Measurements from ENCODE around the gene CADM1. TPM values are rescaled to one million over a fixed set of nuclear protein-coding genes. Genes with fewer than 3 reads are reported as not detected.

The CADM1 gene
- polyA plus RNA-seq, 1 donor (not counting 4 experiments of a cell fraction or from before 2014, with no cell fraction given) = 9.5 TPM

GRCh38 chr11:115384236-115384635 is 120.0 kb downstream of the CADM1 start:
- no peak overlapping the region for H3K4me2 ChIP-seq (ENCODE audit: control insufficient read depth, extremely low read depth, insufficient read depth, low read depth, low read length)
- H3K4me1 ChIP-seq (ENCODE audit: control insufficient read depth, extremely low read depth, insufficient read depth, low read length) = no peaks in the 10 kb centered on the region
- no peak overlapping the region for H2AFZ ChIP-seq (ENCODE audit: control insufficient read depth, low read length)
- FAIRE-seq = no peak
- dilution Hi-C loops (cut with MboI; ENCODE audit: extremely low pct_ligation_motif_present, low sequenced_read_pairs) = no loop called here
- no peaks in the 10 kb centered on the region for H3K27me3 ChIP-seq (ENCODE audit: control insufficient read depth, extremely low read depth, insufficient read depth, low read length)
- TF ChIP-seq CTCF (optimal IDR thresholded peaks at IDR 0.05 in 1 of 3, IDR thresholded peaks at IDR 0.05 in 1 of 3, conservative IDR thresholded peaks at IDR 0.05 in 1 of 3; ENCODE audit: extremely low read depth in 1 of 3, insufficient read depth in 2 of 3, low read length in 3 of 3) (no peak), EZH2 (IDR thresholded peaks at IDR 0.05; ENCODE audit: low read length) (no peak)
- no peaks in the 10 kb centered on the region for H4K20me1 ChIP-seq (ENCODE audit: control insufficient read depth, extremely low read depth, insufficient read depth, low read length)
- no peak overlapping the region for H3K9ac ChIP-seq (ENCODE audit: control insufficient read depth, extremely low read depth, insufficient read depth, low read length)
- H3K27ac ChIP-seq (ENCODE audit: control insufficient read depth, insufficient read depth, low read length) = no peak overlapping the region
- no peaks in the 10 kb centered on the region for H3K79me2 ChIP-seq (ENCODE audit: control insufficient read depth, insufficient read depth, low read length)
- no peak overlapping the region for H3K4me3 ChIP-seq (ENCODE audit: control insufficient read depth in 2 of 3, extremely low read depth in 1 of 3, insufficient read depth in 2 of 3, low read depth in 1 of 3, low read length in 3 of 3)
- H3K9me3 ChIP-seq (ENCODE audit: control insufficient read depth, low read depth, low read length) = no peaks in the 10 kb centered on the region
- DNase-seq (ENCODE audit: low read depth, low spot score) = no peak
- no peaks in the 10 kb centered on the region for H3K36me3 ChIP-seq (ENCODE audit: control insufficient read depth in 2 of 2, extremely low read depth in 1 of 2, insufficient read depth in 2 of 2, low read length in 2 of 2)
- no peaks in the 10 kb centered on the region for H3K9me1 ChIP-seq (ENCODE audit: control insufficient read depth, extremely low read depth, insufficient read depth, low read length)

- Histone ChIP-seq H3K36me3 (ENCODE audit: control insufficient read depth in 2 of 2, extremely low read depth in 1 of 2, insufficient read depth in 2 of 2, low read length in 2 of 2) (no peaks in the 10 kb centered on the region), H3K4me3 (ENCODE audit: control insufficient read depth in 2 of 3, extremely low read depth in 1 of 3, insufficient read depth in 2 of 3, low read depth in 1 of 3, low read length in 3 of 3) (no peak overlapping the region), H3K4me2 (ENCODE audit: control insufficient read depth, extremely low read depth, insufficient read depth, low read depth, low read length) (no peak overlapping the region), H3K79me2 (ENCODE audit: control insufficient read depth, insufficient read depth, low read length) (no peaks in the 10 kb centered on the region), H3K9ac (ENCODE audit: control insufficient read depth, extremely low read depth, insufficient read depth, low read length) (no peak overlapping the region), H3K27ac (ENCODE audit: control insufficient read depth, insufficient read depth, low read length) (no peak overlapping the region), H3K9me1 (ENCODE audit: control insufficient read depth, extremely low read depth, insufficient read depth, low read length) (no peaks in the 10 kb centered on the region), H4K20me1 (ENCODE audit: control insufficient read depth, extremely low read depth, insufficient read depth, low read length) (no peaks in the 10 kb centered on the region), H3K4me1 (ENCODE audit: control insufficient read depth, extremely low read depth, insufficient read depth, low read length) (no peaks in the 10 kb centered on the region), H2AFZ (ENCODE audit: control insufficient read depth, low read length) (no peak overlapping the region), H3K9me3 (ENCODE audit: control insufficient read depth, low read depth, low read length) (no peaks in the 10 kb centered on the region), H3K27me3 (ENCODE audit: control insufficient read depth, extremely low read depth, insufficient read depth, low read length) (no peaks in the 10 kb centered on the region)
- DNase-seq (ENCODE audit: low read depth, low spot score) (no peak), FAIRE-seq (no peak)
- dilution Hi-C loops (cut with MboI; ENCODE audit: extremely low pct_ligation_motif_present, low sequenced_read_pairs) = no loop called here
- TF ChIP-seq CTCF (optimal IDR thresholded peaks at IDR 0.05 in 1 of 3, IDR thresholded peaks at IDR 0.05 in 1 of 3, conservative IDR thresholded peaks at IDR 0.05 in 1 of 3; ENCODE audit: extremely low read depth in 1 of 3, insufficient read depth in 2 of 3, low read length in 3 of 3) (no peak), EZH2 (IDR thresholded peaks at IDR 0.05; ENCODE audit: low read length) (no peak)
Measured at GRCh38 chr11:115383431-115383830, 120.8 kb downstream of the CADM1 start.

Data from keratinocyte (primary cell).